HL-60 (cell line): ENCODE data around the gene DPYSL4.

Experiments used
- DNase-seq, 2 experiments: peaks; one replicate each; pipeline ENCODE4 v3.0.0-alpha.2; 2010 to 2020; ENCODE audit warnings: low read depth in 1 of 2, low spot score in 1 of 2
- H3K27ac ChIP-seq: fragments of 250-450 bp; sonication (Bioruptor Pico); replicated peaks from 2 replicates; pipeline ENCODE4 v1.5.1; 2020; ENCODE audit warnings: mild to moderate bottlenecking, moderate library complexity
- H3K27me3 ChIP-seq: fragments of 250-450 bp; sonication (Bioruptor Pico); 2 replicates; pipeline ENCODE4 v1.5.1; 2021; ENCODE audit warnings: mild to moderate bottlenecking, moderate library complexity; ENCODE audit not compliant: insufficient read depth, poor library complexity, severe bottlenecking
- H3K4me3 ChIP-seq: replicated peaks from 2 replicates; pipeline ENCODE4 v1.5.1; 2011; ENCODE audit warnings: mild to moderate bottlenecking, control low read depth, low read length; ENCODE audit not compliant: insufficient read depth
- CTCF ChIP-seq: IDR thresholded peaks from one replicate; pipeline ENCODE4 v1.5.1; 2011; ENCODE audit warnings: low read length, control low read depth, inconsistent platforms; ENCODE audit not compliant: insufficient read depth
- GABPA ChIP-seq: IDR thresholded peaks from 2 replicates; pipeline ENCODE4 v1.6.1; 2012; ENCODE audit warnings: low read depth
- POLR2AphosphoS5 ChIP-seq: IDR thresholded peaks from 2 replicates; pipeline ENCODE4 v1.6.1; 2012; ENCODE audit warnings: low read depth
- SPI1 ChIP-seq: IDR thresholded peaks from 2 replicates; pipeline ENCODE4 v1.6.1; 2012; ENCODE audit warnings: low read depth, mild to moderate bottlenecking, borderline replicate concordance
- TF ChIP-seq, protein P1 (sequence below): IDR thresholded peaks from 2 replicates; pipeline ENCODE4 v1.6.1; 2012; ENCODE audit warnings: low read depth; ENCODE audit not compliant: insufficient replicate concordance

The DPYSL4 gene

GRCh38 chr10:132181691-132182425 lies 4.9 kb upstream of the DPYSL4 start:
- no peak overlapping the region for H3K27ac ChIP-seq
- DNase-seq: no peak
- no peak for TF ChIP-seq POLR2AphosphoS5
- TF ChIP-seq, protein P1, sequence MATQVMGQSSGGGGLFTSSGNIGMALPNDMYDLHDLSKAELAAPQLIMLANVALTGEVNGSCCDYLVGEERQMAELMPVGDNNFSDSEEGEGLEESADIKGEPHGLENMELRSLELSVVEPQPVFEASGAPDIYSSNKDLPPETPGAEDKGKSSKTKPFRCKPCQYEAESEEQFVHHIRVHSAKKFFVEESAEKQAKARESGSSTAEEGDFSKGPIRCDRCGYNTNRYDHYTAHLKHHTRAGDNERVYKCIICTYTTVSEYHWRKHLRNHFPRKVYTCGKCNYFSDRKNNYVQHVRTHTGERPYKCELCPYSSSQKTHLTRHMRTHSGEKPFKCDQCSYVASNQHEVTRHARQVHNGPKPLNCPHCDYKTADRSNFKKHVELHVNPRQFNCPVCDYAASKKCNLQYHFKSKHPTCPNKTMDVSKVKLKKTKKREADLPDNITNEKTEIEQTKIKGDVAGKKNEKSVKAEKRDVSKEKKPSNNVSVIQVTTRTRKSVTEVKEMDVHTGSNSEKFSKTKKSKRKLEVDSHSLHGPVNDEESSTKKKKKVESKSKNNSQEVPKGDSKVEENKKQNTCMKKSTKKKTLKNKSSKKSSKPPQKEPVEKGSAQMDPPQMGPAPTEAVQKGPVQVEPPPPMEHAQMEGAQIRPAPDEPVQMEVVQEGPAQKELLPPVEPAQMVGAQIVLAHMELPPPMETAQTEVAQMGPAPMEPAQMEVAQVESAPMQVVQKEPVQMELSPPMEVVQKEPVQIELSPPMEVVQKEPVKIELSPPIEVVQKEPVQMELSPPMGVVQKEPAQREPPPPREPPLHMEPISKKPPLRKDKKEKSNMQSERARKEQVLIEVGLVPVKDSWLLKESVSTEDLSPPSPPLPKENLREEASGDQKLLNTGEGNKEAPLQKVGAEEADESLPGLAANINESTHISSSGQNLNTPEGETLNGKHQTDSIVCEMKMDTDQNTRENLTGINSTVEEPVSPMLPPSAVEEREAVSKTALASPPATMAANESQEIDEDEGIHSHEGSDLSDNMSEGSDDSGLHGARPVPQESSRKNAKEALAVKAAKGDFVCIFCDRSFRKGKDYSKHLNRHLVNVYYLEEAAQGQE: no peak
- TF ChIP-seq CTCF: no peak
- no peak for TF ChIP-seq SPI1
- no peak for TF ChIP-seq GABPA
- H3K4me3 ChIP-seq: no peak overlapping the region
- peaks cover 31% of the 10 kb centered on the region for H3K27me3 ChIP-seq

GRCh38 chr10:132182591-132182990 lies 4.2 kb upstream of the DPYSL4 start:
- no peak overlapping the region for H3K27ac ChIP-seq
- no peak for DNase-seq
- no peak overlapping the region for H3K4me3 ChIP-seq
- TF ChIP-seq, protein P1: no peak
- TF ChIP-seq POLR2AphosphoS5 (no peak), CTCF (no peak), GABPA (no peak), SPI1 (no peak)
- peaks cover 30% of the 10 kb centered on the region for H3K27me3 ChIP-seq

DNA sequence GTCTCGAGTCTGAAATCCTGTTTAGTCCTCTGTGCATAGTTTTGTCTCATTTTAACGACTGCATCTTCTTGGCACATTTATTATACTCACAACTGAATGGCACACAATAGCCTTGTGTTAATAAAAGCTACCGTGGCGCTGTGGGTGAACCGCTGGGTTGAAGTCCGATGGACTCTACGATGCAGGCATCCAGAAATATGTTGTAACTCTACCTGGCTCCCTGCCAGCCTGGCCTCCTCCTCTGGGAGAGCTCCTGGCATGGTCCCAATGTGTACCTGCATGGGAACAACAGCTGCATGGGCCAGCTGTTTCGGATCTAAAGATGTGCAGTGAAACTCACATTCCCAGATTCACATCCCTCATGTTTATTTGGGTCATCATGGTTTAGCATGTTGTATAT lies 3.7 kb upstream of the DPYSL4 start:
- H3K27me3 ChIP-seq: peaks cover 34% of the 10 kb centered on the region
- DNase-seq: no peak
- TF ChIP-seq CTCF: no peak
- no peak for TF ChIP-seq SPI1
- TF ChIP-seq, protein P1: no peak
- no peak for TF ChIP-seq POLR2AphosphoS5
- no peak for TF ChIP-seq GABPA
- H3K4me3 ChIP-seq: no peak overlapping the region
- no peak overlapping the region for H3K27ac ChIP-seq
